Smooth muscle cell (in vitro differentiated cells): ENCODE measurements around the gene GMCL2. TPM values are rescaled to one million over a fixed set of nuclear protein-coding genes. Genes with fewer than 3 reads are reported as not detected.

Experiments
- DNase-seq: peaks from one replicate; lab custom pipeline; 2025; ENCODE audit not compliant: unreplicated experiment; lab: John Stamatoyannopoulos, UW
- H2AFZ ChIP-seq: fragments of 200-600 bp; sonication (generic); 2 replicates; pipeline ENCODE4 v1.6.0; 2016; ENCODE audit warnings: antibody characterized with exemption, low read depth, mild to moderate bottlenecking
- H3F3A ChIP-seq: fragments of 200-600 bp; sonication (generic); 2 replicates; pipeline ENCODE4 v1.6.0; 2017; ENCODE audit warnings: antibody characterized with exemption, low read depth
- H3K27ac ChIP-seq: fragments of 200-600 bp; sonication (generic); 2 replicates; pipeline ENCODE4 v1.5.1; 2016; ENCODE audit warnings: low read depth, mild to moderate bottlenecking
- H3K27me3 ChIP-seq: fragments of 200-600 bp; sonication (generic); 2 replicates; pipeline ENCODE4 v1.6.1; 2016; ENCODE audit warnings: low read depth, mild to moderate bottlenecking
- H3K36me3 ChIP-seq: fragments of 200-600 bp; sonication (generic); 2 replicates; pipeline ENCODE4 v1.5.1; 2016; ENCODE audit warnings: low read depth
- H3K4me1 ChIP-seq: fragments of 200-600 bp; sonication (generic); 2 replicates; pipeline ENCODE4 v1.5.1; 2016; ENCODE audit warnings: low read depth
- H3K4me2 ChIP-seq: fragments of 200-600 bp; sonication (generic); 2 replicates; pipeline ENCODE4 v1.6.0; 2016; ENCODE audit warnings: mild to moderate bottlenecking
- H3K4me3 ChIP-seq: fragments of 200-600 bp; sonication (generic); 2 replicates; pipeline ENCODE4 v1.5.1; 2016; ENCODE audit warnings: mild to moderate bottlenecking
- H3K79me2 ChIP-seq: fragments of 200-600 bp; sonication (generic); 2 replicates; pipeline ENCODE4 v1.6.0; 2016; ENCODE audit warnings: low read depth, mild to moderate bottlenecking
- H3K9ac ChIP-seq: fragments of 200-600 bp; sonication (generic); 2 replicates; pipeline ENCODE4 v1.6.0; 2016; ENCODE audit warnings: low read depth
- H3K9me3 ChIP-seq: fragments of 200-600 bp; sonication (generic); replicated peaks from 2 replicates; pipeline ENCODE4 v1.5.1; 2016; ENCODE audit warnings: low read depth
- H4K20me1 ChIP-seq: fragments of 200-600 bp; sonication (generic); 2 replicates; pipeline ENCODE4 v1.6.0; 2016; ENCODE audit warnings: low read depth
- WGBS: methylation state at CpG from one replicate; pipeline ENCODE4 v1.1.7; 2016; ENCODE audit warnings: low lambda C conversion rate; 5-methylcytosine and 5-hydroxymethylcytosine counted together
- polyA plus RNA-seq: library from polyadenylated mRNA; unstranded; fragments of >200 nt; fragmentation: Nextera tagmentation; extraction: Ambion mirVana; gene quantifications from 2 replicates; pipeline ENCODE4 v1.2.1, GENCODE V29; 2016
- total RNA-seq: library from RNA; depleted of rRNA; stranded (reverse); fragments of >200 nt; gene quantifications from 2 replicates; pipeline ENCODE4 v1.2.3, GENCODE V29; 2014
- TF ChIP-seq, protein P1 (sequence below): fragments of 200-600 bp; sonication (generic); IDR thresholded peaks from 2 replicates; pipeline ENCODE4 v1.5.1; 2017; ENCODE audit warnings: borderline replicate concordance, mild to moderate bottlenecking, antibody characterized with exemption; ENCODE audit not compliant: insufficient read depth, poor library complexity, severe bottlenecking

The GMCL2 gene
- total and polyA plus RNA-seq, 2 experiments from 2014 or later: 0.22 TPM; not detected in 1

DNA sequence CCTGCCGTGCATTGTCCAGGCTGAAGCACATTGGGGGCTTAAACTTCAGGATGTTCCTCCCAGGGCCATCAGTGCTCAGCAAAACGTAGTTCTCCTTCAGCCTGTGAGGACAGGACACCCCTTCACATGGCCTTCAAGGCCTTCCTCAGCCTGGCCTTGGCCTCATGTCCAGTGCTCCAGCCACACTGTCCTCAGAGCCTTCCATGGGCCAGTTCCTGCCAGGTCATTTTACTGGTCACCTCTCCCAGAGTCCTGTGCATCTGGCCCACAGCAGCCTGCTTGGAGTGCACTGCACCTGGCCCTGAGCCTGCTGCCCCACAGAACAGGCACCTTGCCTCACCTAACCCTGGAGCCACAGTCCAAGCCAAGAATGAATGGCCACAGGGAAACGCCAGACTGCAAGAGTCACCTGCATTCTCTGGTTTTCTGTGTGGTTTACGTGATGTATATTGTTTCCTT is 25.9 kb upstream of the GMCL2 start:
- peaks cover 15% of the 10 kb centered on the region for H3K79me2 ChIP-seq
- peaks cover 7% of the 10 kb centered on the region for H3K36me3 ChIP-seq
- no peaks in the 10 kb centered on the region for H3K27me3 ChIP-seq
- H3K9ac ChIP-seq: no peak overlapping the region
- DNase-seq: no peak
- no peak overlapping the region for H3K4me2 ChIP-seq
- WGBS: 72% methylated on average over 4 of the region's 4 CpGs
- no peaks in the 10 kb centered on the region for H3K4me1 ChIP-seq
- H3F3A ChIP-seq: peaks cover 38% of the 10 kb centered on the region
- H3K4me3 ChIP-seq: no peak overlapping the region
- TF ChIP-seq, protein P1, sequence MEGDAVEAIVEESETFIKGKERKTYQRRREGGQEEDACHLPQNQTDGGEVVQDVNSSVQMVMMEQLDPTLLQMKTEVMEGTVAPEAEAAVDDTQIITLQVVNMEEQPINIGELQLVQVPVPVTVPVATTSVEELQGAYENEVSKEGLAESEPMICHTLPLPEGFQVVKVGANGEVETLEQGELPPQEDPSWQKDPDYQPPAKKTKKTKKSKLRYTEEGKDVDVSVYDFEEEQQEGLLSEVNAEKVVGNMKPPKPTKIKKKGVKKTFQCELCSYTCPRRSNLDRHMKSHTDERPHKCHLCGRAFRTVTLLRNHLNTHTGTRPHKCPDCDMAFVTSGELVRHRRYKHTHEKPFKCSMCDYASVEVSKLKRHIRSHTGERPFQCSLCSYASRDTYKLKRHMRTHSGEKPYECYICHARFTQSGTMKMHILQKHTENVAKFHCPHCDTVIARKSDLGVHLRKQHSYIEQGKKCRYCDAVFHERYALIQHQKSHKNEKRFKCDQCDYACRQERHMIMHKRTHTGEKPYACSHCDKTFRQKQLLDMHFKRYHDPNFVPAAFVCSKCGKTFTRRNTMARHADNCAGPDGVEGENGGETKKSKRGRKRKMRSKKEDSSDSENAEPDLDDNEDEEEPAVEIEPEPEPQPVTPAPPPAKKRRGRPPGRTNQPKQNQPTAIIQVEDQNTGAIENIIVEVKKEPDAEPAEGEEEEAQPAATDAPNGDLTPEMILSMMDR: no peak
- peaks cover 90% of the 10 kb centered on the region for H4K20me1 ChIP-seq
- no peaks in the 10 kb centered on the region for H3K9me3 ChIP-seq
- no peak overlapping the region for H3K27ac ChIP-seq
- H2AFZ ChIP-seq: no peak overlapping the region

DNA sequence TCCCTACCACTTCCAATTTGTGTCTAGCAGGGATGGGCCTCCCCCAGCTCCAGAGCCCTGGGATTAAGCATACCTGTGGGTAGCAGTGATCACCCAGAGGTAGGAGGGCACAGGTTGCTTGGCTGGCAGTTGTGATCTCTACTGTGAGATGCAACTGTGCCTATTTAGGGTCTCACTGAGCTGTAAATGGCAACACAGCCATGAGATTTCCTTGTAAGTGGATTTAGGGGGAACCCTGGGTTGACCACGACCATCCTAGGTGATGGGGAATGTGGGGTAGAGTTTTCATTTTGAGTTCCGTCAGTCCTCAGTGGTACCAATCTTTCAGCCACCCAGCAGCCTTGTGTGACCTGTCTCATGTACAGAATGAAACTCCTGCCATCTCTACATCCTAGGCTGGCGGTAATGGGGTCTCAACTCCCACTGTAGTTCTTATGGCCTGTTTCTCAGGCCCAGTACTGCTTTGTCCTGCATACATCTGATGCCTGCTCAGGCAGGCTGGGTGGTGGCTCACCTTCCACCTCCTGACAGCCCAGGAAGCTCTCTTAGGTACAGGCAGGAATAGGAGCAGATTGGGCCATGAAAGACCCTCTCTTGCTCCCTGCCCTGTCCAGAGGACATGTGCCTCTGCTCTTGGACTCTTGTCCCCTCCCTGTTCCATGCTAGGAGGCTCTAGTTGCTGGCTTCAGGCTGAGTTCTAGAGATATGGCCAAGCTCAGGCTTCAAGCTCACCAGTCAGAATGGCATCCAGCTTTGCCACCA is 25.3 kb upstream of the GMCL2 start:
- WGBS: 100% methylated on average over 3 of the region's 3 CpGs
- Histone ChIP-seq H3K9me3 (no peaks in the 10 kb centered on the region), H3K36me3 (peaks cover 9% of the 10 kb centered on the region), H3K79me2 (peaks cover 21% of the 10 kb centered on the region), H3F3A (peaks cover 40% of the 10 kb centered on the region), H2AFZ (no peak overlapping the region), H3K27ac (no peak overlapping the region), H3K4me3 (no peak overlapping the region), H3K4me1 (no peaks in the 10 kb centered on the region), H4K20me1 (peaks cover 97% of the 10 kb centered on the region), H3K27me3 (no peaks in the 10 kb centered on the region), H3K9ac (no peak overlapping the region), H3K4me2 (no peak overlapping the region)
- TF ChIP-seq, protein P1: no peak
- DNase-seq: no peak

DNA sequence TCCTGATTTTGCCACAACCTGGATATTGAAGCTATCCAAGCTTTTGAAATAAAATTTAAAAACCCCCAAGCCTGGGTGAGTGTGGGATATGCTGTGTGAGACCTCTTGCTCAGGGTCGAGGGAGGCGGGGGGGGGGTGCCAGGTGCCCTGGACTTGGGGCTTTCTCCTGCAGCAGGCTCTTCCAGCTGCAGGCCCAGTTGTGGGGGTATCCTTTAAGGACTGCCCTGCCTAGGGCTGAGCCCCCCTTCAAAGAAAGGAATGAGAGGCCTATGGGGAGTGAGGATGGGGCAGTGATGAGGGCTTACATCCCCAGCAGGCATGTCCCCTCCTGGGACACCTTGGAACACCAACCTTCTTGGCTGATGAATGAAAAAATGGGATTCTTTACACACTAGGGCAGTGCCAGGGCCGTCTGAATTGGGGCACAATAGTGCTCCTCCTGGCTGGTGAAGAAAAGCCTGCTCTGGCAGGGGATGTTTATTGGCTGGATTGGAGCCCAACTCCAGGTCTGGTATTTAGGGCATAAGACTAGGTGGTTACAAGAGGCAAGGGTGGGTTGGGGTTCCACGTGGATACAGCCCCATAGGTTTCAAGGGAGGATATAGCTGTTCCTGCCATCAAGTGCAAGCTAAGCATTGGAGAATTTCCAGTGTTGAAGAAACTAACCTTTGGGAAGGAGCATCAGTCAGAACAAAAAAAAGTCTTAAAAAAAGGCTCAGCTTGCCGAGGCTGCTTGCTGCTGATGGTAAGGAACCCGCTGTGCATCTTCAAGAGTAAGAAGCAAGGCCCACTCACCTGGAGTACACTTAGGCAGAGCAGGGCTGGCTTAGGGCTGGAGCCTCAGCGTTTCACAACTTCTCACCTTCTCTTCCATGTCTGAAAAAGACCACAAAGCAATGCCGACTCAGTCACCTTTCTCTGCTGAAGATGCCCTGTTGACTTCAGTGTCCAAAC is 24.2 kb upstream of the GMCL2 start:
- Histone ChIP-seq H3K4me1 (peaks cover 5% of the 10 kb centered on the region), H2AFZ (no peak overlapping the region), H4K20me1 (peaks cover 99% of the 10 kb centered on the region), H3K9ac (no peak overlapping the region), H3K4me2 (no peak overlapping the region), H3K4me3 (no peak overlapping the region), H3F3A (peaks cover 45% of the 10 kb centered on the region), H3K79me2 (peaks cover 31% of the 10 kb centered on the region), H3K36me3 (peaks cover 9% of the 10 kb centered on the region), H3K27ac (no peak overlapping the region), H3K9me3 (no peaks in the 10 kb centered on the region), H3K27me3 (no peaks in the 10 kb centered on the region)
- WGBS: 91% methylated on average over 8 of the region's 8 CpGs
- TF ChIP-seq, protein P1: no peak
- DNase-seq: no peak
